Measurements from ENCODE around the gene C8A. TPM values are rescaled to one million over a fixed set of nuclear protein-coding genes. Genes with fewer than 3 reads are reported as not detected.

The C8A gene
- total RNA-seq, 4 donors from 2014 or later, result not detected

- intact Hi-C loops (cut with DNase I; ENCODE audit: low total_unique reads), result no loop called here
- H3K4me3 ChIP-seq (ENCODE audit: low read depth, poor library complexity, severe bottlenecking), result no peak overlapping the region
- DNase-seq (ENCODE audit: low spot score in 2 of 2), result no peak
- TF ChIP-seq POLR2A (IDR thresholded peaks at IDR 0.05) (no peak), CTCF (IDR thresholded peaks at IDR 0.05) (no peak)
- 11 to 18% methylated on average over 1 of the region's 1 CpG for WGBS, 2 donors
These were observed 79.9 kb downstream of the C8A start for GRCh38 chr1:56934430-56935060.

- intact Hi-C loops (cut with DNase I; ENCODE audit: low total_unique reads), result no loop called here
- DNase-seq (ENCODE audit: low spot score in 2 of 2), result no peak
- H3K4me3 ChIP-seq (ENCODE audit: low read depth, poor library complexity, severe bottlenecking), result no peak overlapping the region
- no peak for TF ChIP-seq POLR2A (IDR thresholded peaks at IDR 0.05)
- no peak for TF ChIP-seq CTCF (IDR thresholded peaks at IDR 0.05)
- 94 to 95% methylated on average over 2 of the region's 2 CpGs for WGBS, 2 donors
These were observed 84.0 kb downstream of the C8A start for GRCh38 chr1:56938646-56939045.

GRCh38 chr1:56939209-56939608 is 84.6 kb downstream of the C8A start:
- intact Hi-C loops (cut with DNase I; ENCODE audit: low total_unique reads), result no loop called here
- TF ChIP-seq POLR2A (IDR thresholded peaks at IDR 0.05) (no peak), CTCF (IDR thresholded peaks at IDR 0.05) (no peak)
- WGBS, 2 donors, result 87 to 88% methylated on average over 2 of the region's 2 CpGs
- no peak overlapping the region for H3K4me3 ChIP-seq (ENCODE audit: low read depth, poor library complexity, severe bottlenecking)
- DNase-seq (ENCODE audit: low spot score in 2 of 2), result no peak

- WGBS, 2 donors, result 2 to 52% methylated on average over 1 of the region's 1 CpG
- TF ChIP-seq CTCF (IDR thresholded peaks at IDR 0.05) (no peak), POLR2A (IDR thresholded peaks at IDR 0.05) (no peak)
These were observed 85.4 kb downstream of the C8A start for GRCh38 chr1:56940039-56940438.

GRCh38 chr1:56948403-56949023 is 93.9 kb downstream of the C8A start:
- intact Hi-C loops (cut with DNase I; ENCODE audit: low total_unique reads), result no loop called here
- no peak overlapping the region for H3K4me3 ChIP-seq (ENCODE audit: low read depth, poor library complexity, severe bottlenecking)
- 58 to 59% methylated on average over 1 of the region's 1 CpG for WGBS, 2 donors
- no peak for DNase-seq (ENCODE audit: low spot score in 2 of 2)
- TF ChIP-seq CTCF (IDR thresholded peaks at IDR 0.05) (no peak), POLR2A (IDR thresholded peaks at IDR 0.05) (no peak)

More at GRCh38 chr1:56940039-56940438, 85.4 kb downstream of the C8A start:
- no peak for DNase-seq (ENCODE audit: low spot score in 2 of 2)
- intact Hi-C loops (cut with DNase I; ENCODE audit: low total_unique reads), result no loop called here
- no peak overlapping the region for H3K4me3 ChIP-seq (ENCODE audit: low read depth, poor library complexity, severe bottlenecking)

Data from lower leg skin (tissue), 4 donors.